Panc1 (cell line): Measurements from ENCODE around the gene COG3. TPM values are rescaled to one million over a fixed set of nuclear protein-coding genes. Genes with fewer than 3 reads are reported as not detected.

Experiments
- ATAC-seq: fragments of 200-7000 bp; cut with Tn5 transposase; 2 replicates; pipeline ENCODE4 v1.9.1; 2020; ENCODE audit warnings: mild to moderate bottlenecking, moderate library complexity
- BruUV-seq: library from RNA; stranded (reverse); fragments of 400-500 nt; replicated peaks from 2 replicates; lab custom pipeline; 2021; lab: Mats Ljungman, UMichigan
- CTCF ChIA-PET: fragments of 300-600 bp; sonication (Branson Sonifier 250); formaldehyde crosslinking; loops from one replicate; lab custom pipeline; 2022; ENCODE audit warnings: antibody characterized with exemption; lab: Charles Lee
- POLR2A ChIA-PET: fragments of 300-600 bp; sonication (Branson Sonifier 250); formaldehyde crosslinking; loops from one replicate; lab custom pipeline; 2022; ENCODE audit warnings: antibody characterized with exemption; lab: Charles Lee
- DNase-seq: peaks from one replicate; pipeline ENCODE4 v3.0.0-alpha.2; 2010; ENCODE audit warnings: low read depth, low spot score
- H3K27ac ChIP-seq: 2 replicates; pipeline ENCODE4 v1.5.1; 2011; ENCODE audit warnings: mild to moderate bottlenecking, low read length, inconsistent platforms
- H3K27me3 ChIP-seq: fragments of 200-500 bp; sonication (Bioruptor generic); 2 replicates; pipeline ENCODE4 v1.6.0; 2014; ENCODE audit warnings: low read length, inconsistent platforms; ENCODE audit not compliant: control insufficient read depth, insufficient read depth
- H3K36me3 ChIP-seq: fragments of 200-500 bp; sonication (Bioruptor generic); 2 replicates; pipeline ENCODE4 v1.5.1; 2014; ENCODE audit warnings: inconsistent platforms, mild to moderate bottlenecking, low read length, moderate library complexity; ENCODE audit not compliant: control insufficient read depth, insufficient read depth
- H3K4me1 ChIP-seq: 2 replicates; pipeline ENCODE4 v1.5.1; 2011; ENCODE audit warnings: inconsistent platforms, mild to moderate bottlenecking, low read length, moderate library complexity; ENCODE audit not compliant: control insufficient read depth, insufficient read depth
- H3K4me3 ChIP-seq, 2 experiments: 2 replicates each; pipeline ENCODE4 v1.5.1; 2011 to 2012; ENCODE audit warnings: low read depth in 2 of 2, low read length in 2 of 2, mild to moderate bottlenecking in 2 of 2, inconsistent platforms in 1 of 2, moderate library complexity in 1 of 2
- H3K9me3 ChIP-seq: fragments of 200-500 bp; sonication (Bioruptor generic); 2 replicates; pipeline ENCODE4 v1.5.1; 2014; ENCODE audit warnings: low read depth, mild to moderate bottlenecking, inconsistent platforms, low read length, moderate library complexity; ENCODE audit not compliant: control insufficient read depth, insufficient read depth
- POLR2AphosphoS5 ChIP-seq: IDR thresholded peaks from 2 replicates; pipeline ENCODE4 v1.6.1; 2012; ENCODE audit warnings: mild to moderate bottlenecking, low read depth, low read length, moderate library complexity
- SIN3A ChIP-seq: IDR thresholded peaks from 2 replicates; pipeline ENCODE4 v1.6.1; 2012; ENCODE audit warnings: low read depth, mild to moderate bottlenecking, low read length, moderate library complexity, borderline replicate concordance; ENCODE audit not compliant: insufficient read depth
- TCF7L2 ChIP-seq: IDR thresholded peaks from 2 replicates; pipeline ENCODE4 v1.6.1; 2011; ENCODE audit warnings: mild to moderate bottlenecking, low read depth, low read length, inconsistent platforms
- in situ Hi-C: cut with HindIII; loops from 2 replicates; pipeline ENCODE4 v1.10.0; 2016; ENCODE audit warnings: low sequenced_read_pairs, low pct_unique_long_range_greater_than_20kb
- intact Hi-C: fragments of 100-400 bp; cut with micrococcal nuclease; formaldehyde crosslinking; loops from one replicate; pipeline ENCODE4 v1.10.0; 2022; ENCODE audit not compliant: unreplicated experiment
- total RNA-seq: library from RNA; stranded (reverse); gene quantifications from one replicate; pipeline ENCODE4 v1.2.1, GENCODE V29; 2021; ENCODE audit not compliant: unreplicated experiment
- TF ChIP-seq, protein P1 (sequence below): fragments of 450-650 bp; IDR thresholded peaks from 2 replicates; pipeline ENCODE4 v1.5.1; 2017; ENCODE audit warnings: mild to moderate bottlenecking
- TF ChIP-seq, protein P2 (sequence below), 2 experiments: IDR thresholded peaks; 2 replicates each; pipeline ENCODE4 v1.6.1; 2011 to 2012; ENCODE audit warnings: low read depth in 2 of 2, control low read depth in 1 of 2, low read length in 1 of 2, mild to moderate bottlenecking in 1 of 2, moderate library complexity in 1 of 2; ENCODE audit not compliant: insufficient read depth in 1 of 2

Gene COG3
- total RNA-seq, 1 experiment from 2014 or later: 13.6 TPM

DNA sequence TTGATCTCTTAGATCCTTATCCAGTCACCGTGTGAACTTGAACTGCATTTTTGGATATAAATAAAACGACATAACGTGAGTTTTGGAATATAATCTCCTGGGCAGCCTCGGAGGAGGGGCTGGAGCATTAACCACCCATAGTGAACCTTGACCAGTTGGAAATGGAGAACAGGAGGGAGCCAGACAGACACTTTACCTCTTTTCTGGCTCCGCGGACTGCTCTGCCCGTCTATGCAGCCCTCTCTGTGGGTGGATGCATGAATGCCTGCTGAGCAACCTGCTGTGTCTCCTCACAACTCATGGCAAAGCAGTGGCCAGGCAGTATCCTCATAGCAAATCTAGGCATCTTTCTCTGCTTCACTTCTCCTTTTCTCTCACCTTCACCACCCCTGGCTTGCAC, 10.5 kb upstream of the COG3 start:
- ChIA-PET CTCF (no interaction called here), POLR2A (no interaction called here)
- intact Hi-C loops (no loop called here), in situ Hi-C loops (no loop called here)
- ATAC-seq: no peak
- BruUV-seq: no TSS peak
- no peak for DNase-seq
- no peaks in the 10 kb centered on the region for H3K36me3 ChIP-seq
- H3K27me3 ChIP-seq: no peaks in the 10 kb centered on the region
- no peaks in the 10 kb centered on the region for H3K4me1 ChIP-seq
- H3K27ac ChIP-seq: no peak overlapping the region
- no peak overlapping the region for H3K4me3 ChIP-seq
- TF ChIP-seq TCF7L2: no peak
- no peaks in the 10 kb centered on the region for H3K9me3 ChIP-seq

DNA sequence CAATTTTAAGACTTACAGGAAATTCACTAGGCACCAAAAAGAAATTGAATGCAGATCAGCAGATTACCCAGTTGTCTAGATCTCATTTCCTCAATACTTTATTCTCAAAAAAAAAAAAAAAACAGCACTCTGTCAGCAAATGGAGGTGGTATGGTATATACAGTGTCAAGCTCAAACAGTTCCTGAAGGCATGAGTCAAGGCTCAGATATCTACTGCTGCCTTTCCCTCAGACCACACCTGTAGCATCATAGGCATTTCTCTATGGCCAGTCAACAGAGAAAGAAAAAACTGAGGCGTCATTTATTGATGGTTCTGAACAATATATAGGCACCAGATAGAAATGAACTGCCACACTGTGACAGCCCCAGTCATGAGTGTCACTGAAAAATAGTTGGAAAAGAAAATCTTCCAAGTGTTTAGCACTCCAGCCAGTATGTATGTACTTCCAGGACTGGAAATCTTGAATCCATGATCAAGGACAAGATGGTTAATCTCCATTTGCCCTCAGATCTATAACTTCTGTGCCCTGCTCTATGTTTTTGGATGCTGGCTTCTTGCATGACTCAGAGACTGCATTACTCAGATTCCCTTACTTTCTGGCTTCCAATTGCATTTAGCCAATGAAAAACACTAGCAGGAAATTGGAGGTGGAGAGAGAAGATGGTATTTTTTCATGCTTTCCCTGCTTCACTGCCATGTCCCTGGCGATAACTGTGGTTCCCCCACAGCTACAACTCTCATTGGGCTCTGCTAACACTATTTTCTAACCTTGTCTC, 8.4 kb upstream of the COG3 start:
- CTCF ChIA-PET: no interaction called here
- in situ Hi-C loops (no loop called here), intact Hi-C loops (no loop called here)
- Histone ChIP-seq H3K27me3 (no peaks in the 10 kb centered on the region), H3K4me1 (no peaks in the 10 kb centered on the region), H3K36me3 (no peaks in the 10 kb centered on the region), H3K4me3 (no peak overlapping the region), H3K27ac (no peak overlapping the region), H3K9me3 (no peaks in the 10 kb centered on the region)
- POLR2A ChIA-PET: no interaction called here
- ATAC-seq (no peak), DNase-seq (no peak)
- TF ChIP-seq, protein P1, sequence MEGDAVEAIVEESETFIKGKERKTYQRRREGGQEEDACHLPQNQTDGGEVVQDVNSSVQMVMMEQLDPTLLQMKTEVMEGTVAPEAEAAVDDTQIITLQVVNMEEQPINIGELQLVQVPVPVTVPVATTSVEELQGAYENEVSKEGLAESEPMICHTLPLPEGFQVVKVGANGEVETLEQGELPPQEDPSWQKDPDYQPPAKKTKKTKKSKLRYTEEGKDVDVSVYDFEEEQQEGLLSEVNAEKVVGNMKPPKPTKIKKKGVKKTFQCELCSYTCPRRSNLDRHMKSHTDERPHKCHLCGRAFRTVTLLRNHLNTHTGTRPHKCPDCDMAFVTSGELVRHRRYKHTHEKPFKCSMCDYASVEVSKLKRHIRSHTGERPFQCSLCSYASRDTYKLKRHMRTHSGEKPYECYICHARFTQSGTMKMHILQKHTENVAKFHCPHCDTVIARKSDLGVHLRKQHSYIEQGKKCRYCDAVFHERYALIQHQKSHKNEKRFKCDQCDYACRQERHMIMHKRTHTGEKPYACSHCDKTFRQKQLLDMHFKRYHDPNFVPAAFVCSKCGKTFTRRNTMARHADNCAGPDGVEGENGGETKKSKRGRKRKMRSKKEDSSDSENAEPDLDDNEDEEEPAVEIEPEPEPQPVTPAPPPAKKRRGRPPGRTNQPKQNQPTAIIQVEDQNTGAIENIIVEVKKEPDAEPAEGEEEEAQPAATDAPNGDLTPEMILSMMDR: no peak
- TF ChIP-seq TCF7L2 (no peak), POLR2AphosphoS5 (no peak), SIN3A (no peak)
- TF ChIP-seq, protein P2, sequence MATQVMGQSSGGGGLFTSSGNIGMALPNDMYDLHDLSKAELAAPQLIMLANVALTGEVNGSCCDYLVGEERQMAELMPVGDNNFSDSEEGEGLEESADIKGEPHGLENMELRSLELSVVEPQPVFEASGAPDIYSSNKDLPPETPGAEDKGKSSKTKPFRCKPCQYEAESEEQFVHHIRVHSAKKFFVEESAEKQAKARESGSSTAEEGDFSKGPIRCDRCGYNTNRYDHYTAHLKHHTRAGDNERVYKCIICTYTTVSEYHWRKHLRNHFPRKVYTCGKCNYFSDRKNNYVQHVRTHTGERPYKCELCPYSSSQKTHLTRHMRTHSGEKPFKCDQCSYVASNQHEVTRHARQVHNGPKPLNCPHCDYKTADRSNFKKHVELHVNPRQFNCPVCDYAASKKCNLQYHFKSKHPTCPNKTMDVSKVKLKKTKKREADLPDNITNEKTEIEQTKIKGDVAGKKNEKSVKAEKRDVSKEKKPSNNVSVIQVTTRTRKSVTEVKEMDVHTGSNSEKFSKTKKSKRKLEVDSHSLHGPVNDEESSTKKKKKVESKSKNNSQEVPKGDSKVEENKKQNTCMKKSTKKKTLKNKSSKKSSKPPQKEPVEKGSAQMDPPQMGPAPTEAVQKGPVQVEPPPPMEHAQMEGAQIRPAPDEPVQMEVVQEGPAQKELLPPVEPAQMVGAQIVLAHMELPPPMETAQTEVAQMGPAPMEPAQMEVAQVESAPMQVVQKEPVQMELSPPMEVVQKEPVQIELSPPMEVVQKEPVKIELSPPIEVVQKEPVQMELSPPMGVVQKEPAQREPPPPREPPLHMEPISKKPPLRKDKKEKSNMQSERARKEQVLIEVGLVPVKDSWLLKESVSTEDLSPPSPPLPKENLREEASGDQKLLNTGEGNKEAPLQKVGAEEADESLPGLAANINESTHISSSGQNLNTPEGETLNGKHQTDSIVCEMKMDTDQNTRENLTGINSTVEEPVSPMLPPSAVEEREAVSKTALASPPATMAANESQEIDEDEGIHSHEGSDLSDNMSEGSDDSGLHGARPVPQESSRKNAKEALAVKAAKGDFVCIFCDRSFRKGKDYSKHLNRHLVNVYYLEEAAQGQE (IDR thresholded peaks at IDR 0.05; ENCODE audit: insufficient read depth in 1 of 2, low read depth in 2 of 2, low read length in 1 of 2): no peak
- BruUV-seq: no TSS peak

DNA sequence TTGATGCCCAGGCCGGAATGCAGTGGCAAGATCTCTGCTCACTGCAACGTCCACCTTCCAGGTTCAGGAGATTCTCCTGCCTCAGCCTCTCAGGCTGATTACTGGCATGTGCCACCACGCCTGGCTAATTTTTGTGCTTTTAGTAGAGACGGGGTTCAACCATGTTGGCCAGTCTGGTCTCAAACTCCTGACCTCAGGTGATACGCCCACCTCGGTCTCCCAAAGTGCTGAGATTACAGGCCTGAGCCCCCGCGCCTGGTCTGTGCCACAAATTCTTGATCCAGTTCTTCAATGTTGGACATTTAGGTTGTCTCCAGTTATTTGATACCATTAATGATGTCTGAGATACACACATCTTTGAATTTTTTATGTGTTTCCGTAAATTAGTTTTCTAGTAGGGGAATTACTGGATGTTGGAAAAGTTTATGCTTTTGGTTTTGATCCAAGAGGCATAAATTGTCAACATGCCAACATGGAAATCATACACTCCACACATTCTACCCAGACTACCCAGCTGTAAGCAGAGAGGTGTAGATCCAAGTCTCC, 525 bp upstream of the COG3 start:
- CTCF ChIA-PET: no interaction called here
- intact Hi-C loops: no loop called here
- Histone ChIP-seq H3K9me3 (no peaks in the 10 kb centered on the region), H3K4me3 (peak overlapping the region; percentile 74 to 91), H3K27me3 (no peaks in the 10 kb centered on the region), H3K36me3 (peaks cover 4% of the 10 kb centered on the region; the same call in 1 of the 2 replicates), H3K27ac (peak overlapping the region; percentile 85), H3K4me1 (peaks cover 5% of the 10 kb centered on the region)
- in situ Hi-C loops: no loop called here
- TF ChIP-seq POLR2AphosphoS5 (no peak), TCF7L2 (no peak), SIN3A (no peak)
- TF ChIP-seq, protein P2 (IDR thresholded peaks at IDR 0.05; ENCODE audit: insufficient read depth in 1 of 2, low read depth in 2 of 2, low read length in 1 of 2): no peak
- TF ChIP-seq, protein P1: no peak; the same call in 1 of the 2 replicates
- ATAC-seq (no peak), DNase-seq (no peak)
- no TSS peak for BruUV-seq
- POLR2A ChIA-PET: no interaction called here
